ENCODE measurements around the gene FAM168B.
"Not testable (repeated sequence)": the region's sequence is repeated elsewhere in the genome, so short reads cannot be mapped to it uniquely, and the experiment has no call there.

GRCh38 chr2:131068172-131068571 lies 25.1 kb downstream of the FAM168B start:
- TF ChIP-seq CTCF, POLR2A (IDR thresholded peaks at IDR 0.05): not testable (repeated sequence)

All from testis (tissue), 2 donors.